GM12878 (cell line): Measurements from ENCODE around the gene CCDC12. TPM values are rescaled to one million over a fixed set of nuclear protein-coding genes. Genes with fewer than 3 reads are reported as not detected.

Experiments
- FOXM1 ChIP-seq: IDR thresholded peaks from 2 replicates; pipeline ENCODE4 v1.6.1; 2012; ENCODE audit warnings: low read depth, mild to moderate bottlenecking, inconsistent platforms, low read length, moderate library complexity
- NBN ChIP-seq: fragments of 450-650 bp; IDR thresholded peaks from 2 replicates; pipeline ENCODE4 v1.6.1; 2016
- STAT1 ChIP-seq: fragments of 450-650 bp; conservative IDR thresholded peaks from 2 replicates; pipeline ENCODE4 v1.6.1; 2014; ENCODE audit warnings: antibody characterized with exemption, mild to moderate bottlenecking
- polyA plus RNA-seq, 11 experiments: library from polyadenylated mRNA; depleted of rRNA in 4 of 11; unstranded in 6 of 11; stranded (reverse) in 5 of 11; fragments of >200 nt; fragmentation: Nextera tagmentation in 4 of 11; fragmentation: Illumina TruSeq in 1 of 11; extraction: Ambion mirVana in 4 of 11; extraction: Trizol in 1 of 11; gene quantifications; 1 replicate in 1 of 11; 2 replicates in 10 of 11; pipeline versions ENCODE4 v1.2.1 to v1.2.3, GENCODE V29; 2011 to 2016; ENCODE audit warnings: inconsistent platforms in 2 of 11, missing spikeins in 2 of 11, low read depth in 1 of 11
- total RNA-seq, 4 experiments: library from RNA; depleted of rRNA in 3 of 4; stranded (reverse); fragments of >200 nt in 3 of 4; fragmentation: Illumina TruSeq in 1 of 4; extraction: Trizol in 1 of 4; gene quantifications; 2 replicates each; pipeline versions ENCODE4 v1.2.1 to v1.2.3, GENCODE V29; 2013 to 2021
- TF ChIP-seq, protein P1 (sequence below): fragments of 150-350 bp; IDR thresholded peaks from 2 replicates; pipeline ENCODE4 v1.6.1; 2016; ENCODE audit warnings: low read depth, low read length
- TF ChIP-seq, protein P2 (sequence below): fragments of 450-650 bp; IDR thresholded peaks from 2 replicates; pipeline ENCODE4 v1.6.1; 2016; ENCODE audit warnings: mild to moderate bottlenecking
- TF ChIP-seq, protein P3 (sequence below): fragments of 450-650 bp; IDR thresholded peaks from 2 replicates; pipeline ENCODE4 v1.6.1; 2017; ENCODE audit warnings: mild to moderate bottlenecking, low read depth, inconsistent platforms; ENCODE audit not compliant: poor library complexity, severe bottlenecking

CCDC12 gene
- total and polyA plus RNA-seq, 10 of the 15 experiments (the other 5 are each of a cell fraction or from before 2014, with no cell fraction given), result 9.2 to 91.4 (median 61.3) TPM

DNA sequence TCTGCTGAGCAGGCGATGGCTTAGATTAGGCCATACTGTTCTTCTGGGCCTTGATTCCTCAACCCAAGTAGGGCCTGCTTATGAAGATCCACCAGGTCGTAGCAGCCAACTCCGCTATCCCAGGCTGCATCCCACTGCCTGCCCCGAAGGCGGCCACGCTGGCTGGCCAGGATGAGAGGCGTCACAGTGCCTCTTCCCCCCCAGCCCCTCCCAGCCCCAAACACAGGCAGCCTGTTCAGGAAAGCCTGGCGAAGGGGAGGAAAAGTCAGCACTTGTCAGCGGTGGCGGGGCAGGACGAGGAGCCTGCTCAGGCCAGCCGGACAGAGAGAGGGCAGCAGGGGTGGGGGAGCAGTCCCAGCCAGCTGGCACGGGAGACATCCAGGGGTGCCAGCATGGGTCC, 87.8 kb downstream of the CCDC12 start (continued):
- TF ChIP-seq, protein P1, sequence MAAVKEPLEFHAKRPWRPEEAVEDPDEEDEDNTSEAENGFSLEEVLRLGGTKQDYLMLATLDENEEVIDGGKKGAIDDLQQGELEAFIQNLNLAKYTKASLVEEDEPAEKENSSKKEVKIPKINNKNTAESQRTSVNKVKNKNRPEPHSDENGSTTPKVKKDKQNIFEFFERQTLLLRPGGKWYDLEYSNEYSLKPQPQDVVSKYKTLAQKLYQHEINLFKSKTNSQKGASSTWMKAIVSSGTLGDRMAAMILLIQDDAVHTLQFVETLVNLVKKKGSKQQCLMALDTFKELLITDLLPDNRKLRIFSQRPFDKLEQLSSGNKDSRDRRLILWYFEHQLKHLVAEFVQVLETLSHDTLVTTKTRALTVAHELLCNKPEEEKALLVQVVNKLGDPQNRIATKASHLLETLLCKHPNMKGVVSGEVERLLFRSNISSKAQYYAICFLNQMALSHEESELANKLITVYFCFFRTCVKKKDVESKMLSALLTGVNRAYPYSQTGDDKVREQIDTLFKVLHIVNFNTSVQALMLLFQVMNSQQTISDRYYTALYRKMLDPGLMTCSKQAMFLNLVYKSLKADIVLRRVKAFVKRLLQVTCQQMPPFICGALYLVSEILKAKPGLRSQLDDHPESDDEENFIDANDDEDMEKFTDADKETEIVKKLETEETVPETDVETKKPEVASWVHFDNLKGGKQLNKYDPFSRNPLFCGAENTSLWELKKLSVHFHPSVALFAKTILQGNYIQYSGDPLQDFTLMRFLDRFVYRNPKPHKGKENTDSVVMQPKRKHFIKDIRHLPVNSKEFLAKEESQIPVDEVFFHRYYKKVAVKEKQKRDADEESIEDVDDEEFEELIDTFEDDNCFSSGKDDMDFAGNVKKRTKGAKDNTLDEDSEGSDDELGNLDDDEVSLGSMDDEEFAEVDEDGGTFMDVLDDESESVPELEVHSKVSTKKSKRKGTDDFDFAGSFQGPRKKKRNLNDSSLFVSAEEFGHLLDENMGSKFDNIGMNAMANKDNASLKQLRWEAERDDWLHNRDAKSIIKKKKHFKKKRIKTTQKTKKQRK, result no peak
- TF ChIP-seq STAT1 (no peak), NBN (no peak), FOXM1 (no peak)
- TF ChIP-seq, protein P2, sequence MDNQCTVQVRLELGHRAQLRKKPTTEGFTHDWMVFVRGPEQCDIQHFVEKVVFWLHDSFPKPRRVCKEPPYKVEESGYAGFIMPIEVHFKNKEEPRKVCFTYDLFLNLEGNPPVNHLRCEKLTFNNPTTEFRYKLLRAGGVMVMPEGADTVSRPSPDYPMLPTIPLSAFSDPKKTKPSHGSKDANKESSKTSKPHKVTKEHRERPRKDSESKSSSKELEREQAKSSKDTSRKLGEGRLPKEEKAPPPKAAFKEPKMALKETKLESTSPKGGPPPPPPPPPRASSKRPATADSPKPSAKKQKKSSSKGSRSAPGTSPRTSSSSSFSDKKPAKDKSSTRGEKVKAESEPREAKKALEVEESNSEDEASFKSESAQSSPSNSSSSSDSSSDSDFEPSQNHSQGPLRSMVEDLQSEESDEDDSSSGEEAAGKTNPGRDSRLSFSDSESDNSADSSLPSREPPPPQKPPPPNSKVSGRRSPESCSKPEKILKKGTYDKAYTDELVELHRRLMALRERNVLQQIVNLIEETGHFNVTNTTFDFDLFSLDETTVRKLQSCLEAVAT, result no peak
- TF ChIP-seq, protein P3, sequence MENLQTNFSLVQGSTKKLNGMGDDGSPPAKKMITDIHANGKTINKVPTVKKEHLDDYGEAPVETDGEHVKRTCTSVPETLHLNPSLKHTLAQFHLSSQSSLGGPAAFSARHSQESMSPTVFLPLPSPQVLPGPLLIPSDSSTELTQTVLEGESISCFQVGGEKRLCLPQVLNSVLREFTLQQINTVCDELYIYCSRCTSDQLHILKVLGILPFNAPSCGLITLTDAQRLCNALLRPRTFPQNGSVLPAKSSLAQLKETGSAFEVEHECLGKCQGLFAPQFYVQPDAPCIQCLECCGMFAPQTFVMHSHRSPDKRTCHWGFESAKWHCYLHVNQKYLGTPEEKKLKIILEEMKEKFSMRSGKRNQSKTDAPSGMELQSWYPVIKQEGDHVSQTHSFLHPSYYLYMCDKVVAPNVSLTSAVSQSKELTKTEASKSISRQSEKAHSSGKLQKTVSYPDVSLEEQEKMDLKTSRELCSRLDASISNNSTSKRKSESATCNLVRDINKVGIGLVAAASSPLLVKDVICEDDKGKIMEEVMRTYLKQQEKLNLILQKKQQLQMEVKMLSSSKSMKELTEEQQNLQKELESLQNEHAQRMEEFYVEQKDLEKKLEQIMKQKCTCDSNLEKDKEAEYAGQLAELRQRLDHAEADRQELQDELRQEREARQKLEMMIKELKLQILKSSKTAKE, result no peak
